ENCODE data around the gene THSD4. TPM values are rescaled to one million over a fixed set of nuclear protein-coding genes. Genes with fewer than 3 reads are reported as not detected.
"Not testable (repeated sequence)": the region's sequence is repeated elsewhere in the genome, so short reads cannot be mapped to it uniquely, and the experiment has no call there.

THSD4 gene
- total RNA-seq, 1 experiment from 2014 or later, result 65.4 TPM

- DNase-seq (ENCODE audit: low read depth, low spot score) (no peak), ATAC-seq (no peak)
- Histone ChIP-seq H3K27ac (ENCODE audit: low read length) (no peak overlapping the region), H3K4me1 (ENCODE audit: control insufficient read depth, insufficient read depth, low read length) (no peaks in the 10 kb centered on the region), H3K27me3 (ENCODE audit: control insufficient read depth, insufficient read depth, low read length) (no peaks in the 10 kb centered on the region), H3K4me3 (ENCODE audit: low read depth in 2 of 2, low read length in 2 of 2) (no peak overlapping the region), H3K36me3 (ENCODE audit: control insufficient read depth, insufficient read depth, low read length) (no peaks in the 10 kb centered on the region), H3K9me3 (ENCODE audit: control insufficient read depth, insufficient read depth, low read depth, low read length) (no peaks in the 10 kb centered on the region)
- in situ Hi-C loops (cut with HindIII; ENCODE audit: low pct_unique_long_range_greater_than_20kb, low sequenced_read_pairs), result no loop called here
- POLR2A ChIA-PET, result no interaction called here
- TF ChIP-seq POLR2AphosphoS5 (IDR thresholded peaks at IDR 0.05; ENCODE audit: low read depth, low read length), result no peak
- intact Hi-C loops (cut with micrococcal nuclease; ENCODE audit: unreplicated experiment), result no loop called here
- BruUV-seq (replicated peaks), result no TSS peak
- CTCF ChIA-PET, result interaction anchor here (0.5 kb wide), 1 partner anchor 128 kb away, joined by 9 read pairs; no protein-coding TSS in a partner anchor
Measured at GRCh38 chr15:71212146-71212545, 96.9 kb downstream of the THSD4 start.

- H3K4me3 ChIP-seq (ENCODE audit: low read depth in 2 of 2, low read length in 2 of 2); BruUV-seq (replicated peaks): not testable (repeated sequence)
Measured at GRCh38 chr15:71213943-71214342, 98.7 kb downstream of the THSD4 start.

GRCh38 chr15:71215126-71215894 is 100.0 kb downstream of the THSD4 start:
- Histone ChIP-seq H3K9me3 (ENCODE audit: control insufficient read depth, insufficient read depth, low read depth, low read length) (no peaks in the 10 kb centered on the region), H3K4me3 (ENCODE audit: low read depth in 2 of 2, low read length in 2 of 2) (no peak overlapping the region), H3K4me1 (ENCODE audit: control insufficient read depth, insufficient read depth, low read length) (no peaks in the 10 kb centered on the region), H3K36me3 (ENCODE audit: control insufficient read depth, insufficient read depth, low read length) (no peaks in the 10 kb centered on the region), H3K27ac (ENCODE audit: low read length) (no peak overlapping the region), H3K27me3 (ENCODE audit: control insufficient read depth, insufficient read depth, low read length) (no peaks in the 10 kb centered on the region)
- in situ Hi-C loops (cut with HindIII; ENCODE audit: low pct_unique_long_range_greater_than_20kb, low sequenced_read_pairs) (no loop called here), intact Hi-C loops (cut with micrococcal nuclease; ENCODE audit: unreplicated experiment) (no loop called here)
- ATAC-seq, result no peak
- POLR2A ChIA-PET, result no interaction called here
- TF ChIP-seq CTCF (IDR thresholded peaks at IDR 0.05) (no peak), TCF7L2 (IDR thresholded peaks at IDR 0.05; ENCODE audit: low read depth, low read length) (no peak), SIN3A (IDR thresholded peaks at IDR 0.05; ENCODE audit: borderline replicate concordance, insufficient read depth, low read depth, low read length) (no peak), POLR2AphosphoS5 (IDR thresholded peaks at IDR 0.05; ENCODE audit: low read depth, low read length) (no peak), REST (IDR thresholded peaks at IDR 0.05; ENCODE audit: insufficient read depth in 1 of 2, low read depth in 2 of 2, low read length in 1 of 2) (no peak)
- no peak for DNase-seq (ENCODE audit: low read depth, low spot score)
- CTCF ChIA-PET, result no interaction called here
- BruUV-seq (replicated peaks), result no TSS peak

More at GRCh38 chr15:71213943-71214342, 98.7 kb downstream of the THSD4 start:
- CTCF ChIA-PET; H3K36me3 ChIP-seq (ENCODE audit: control insufficient read depth, insufficient read depth, low read length); H3K27ac ChIP-seq (ENCODE audit: low read length); ATAC-seq; POLR2A ChIA-PET; in situ Hi-C loops (cut with HindIII; ENCODE audit: low pct_unique_long_range_greater_than_20kb, low sequenced_read_pairs); H3K4me1 ChIP-seq (ENCODE audit: control insufficient read depth, insufficient read depth, low read length); DNase-seq (ENCODE audit: low read depth, low spot score); intact Hi-C loops (cut with micrococcal nuclease; ENCODE audit: unreplicated experiment); H3K27me3 ChIP-seq (ENCODE audit: control insufficient read depth, insufficient read depth, low read length); H3K9me3 ChIP-seq (ENCODE audit: control insufficient read depth, insufficient read depth, low read depth, low read length): not testable (repeated sequence)
